Right hindlimb (tissue), 1 donor: ENCODE data around the gene SLC17A8.

Experiments used
- DNase-seq: peaks from one replicate; pipeline ENCODE4 v3.0.0-alpha.2; 2018

SLC17A8 gene

GRCh38 chr12:100433701-100434100, 76.8 kb downstream of the SLC17A8 start:
- DNase-seq = no peak

DNA sequence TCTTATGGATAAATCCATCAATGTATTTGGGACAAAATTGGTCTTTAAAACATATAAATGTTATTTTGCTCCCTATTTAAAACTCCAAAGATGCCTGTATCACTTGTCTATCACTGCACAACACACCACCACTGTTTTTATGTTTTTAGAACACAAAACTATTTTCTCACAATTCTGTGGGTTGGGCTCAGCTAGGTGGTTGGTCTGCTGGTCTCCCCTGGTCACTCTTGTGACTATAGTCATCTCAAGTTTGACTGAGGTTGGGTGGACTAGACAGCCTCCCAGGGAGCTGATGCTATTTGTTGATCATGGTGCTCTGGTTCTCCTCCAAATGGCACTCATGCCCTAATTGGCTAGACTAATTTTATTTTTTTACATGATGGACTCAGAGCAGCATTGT, 77.3 kb downstream of the SLC17A8 start:
- no peak for DNase-seq

- DNase-seq = no peak
These were observed 79.1 kb downstream of the SLC17A8 start for GRCh38 chr12:100435957-100436356.

- no peak for DNase-seq
These were observed 80.4 kb downstream of the SLC17A8 start for GRCh38 chr12:100437038-100437841.

GRCh38 chr12:100439797-100440196, 82.9 kb downstream of the SLC17A8 start:
- no peak for DNase-seq

GRCh38 chr12:100442403-100442802, 85.5 kb downstream of the SLC17A8 start:
- no peak for DNase-seq

GRCh38 chr12:100443434-100443833, 86.6 kb downstream of the SLC17A8 start:
- DNase-seq = no peak

DNA sequence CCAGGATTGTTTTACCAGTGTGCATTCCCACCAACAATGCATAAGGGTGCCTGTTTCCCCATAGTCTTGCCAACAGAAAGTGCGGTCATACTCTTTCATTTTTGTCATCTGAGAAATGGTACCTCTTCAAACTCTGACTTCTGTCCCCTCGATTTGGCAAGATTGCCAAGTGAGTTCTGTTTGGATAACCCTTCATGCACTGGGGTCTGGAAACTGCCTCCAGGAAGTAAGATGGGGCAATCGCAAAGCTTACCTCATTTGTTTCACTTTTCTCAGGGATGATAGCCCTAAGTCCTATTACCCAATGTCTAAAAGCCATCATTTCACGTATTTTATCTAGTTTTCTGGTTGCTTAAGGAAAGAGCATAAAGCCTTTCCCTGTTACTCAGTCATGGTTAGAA, 88.2 kb downstream of the SLC17A8 start:
- no peak for DNase-seq

DNA sequence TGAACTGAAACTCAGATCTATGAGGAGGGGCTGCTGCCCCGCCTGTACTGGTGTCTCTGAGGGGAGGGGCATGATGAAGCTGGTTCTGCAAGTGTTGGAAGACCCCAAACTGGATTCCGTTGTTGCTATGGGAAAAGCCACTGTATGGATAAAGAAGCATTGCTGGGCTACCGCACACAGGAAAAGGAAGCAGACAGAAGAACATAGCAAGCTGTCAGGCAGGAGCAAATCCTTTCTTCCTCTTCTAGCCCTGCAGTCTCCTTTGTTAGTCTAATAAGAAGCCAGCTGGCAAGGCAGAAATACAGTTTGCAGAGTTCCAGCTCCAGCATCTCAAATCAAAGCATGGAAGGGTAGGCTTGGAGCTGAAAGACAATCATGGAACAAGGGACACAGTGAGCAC, 90.5 kb downstream of the SLC17A8 start:
- no peak for DNase-seq

DNA sequence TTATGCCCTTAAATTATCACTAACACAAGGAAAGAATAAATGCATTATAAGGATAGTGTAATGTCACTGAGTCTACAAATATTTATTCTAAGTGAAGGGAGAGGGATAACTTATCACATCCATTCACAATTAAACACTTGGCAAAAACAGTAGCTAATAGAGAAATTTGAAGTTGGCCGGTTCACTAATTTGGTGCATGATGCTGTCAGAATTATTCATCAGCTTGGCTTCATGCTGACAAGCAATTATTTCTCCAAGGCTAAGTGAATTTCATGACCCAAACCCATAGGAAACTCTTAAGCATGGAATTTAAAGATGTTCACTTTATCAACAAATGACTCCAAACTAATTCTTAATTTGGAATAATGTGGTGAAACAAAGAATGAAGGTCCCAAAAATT, 91.8 kb downstream of the SLC17A8 start:
- DNase-seq = no peak

- no peak for DNase-seq
These were observed 93.9 kb downstream of the SLC17A8 start for GRCh38 chr12:100450735-100451134.

GRCh38 chr12:100453951-100454350, 97.1 kb downstream of the SLC17A8 start:
- peak; percentile 21 for DNase-seq

- no peak for DNase-seq
These were observed 99.0 kb downstream of the SLC17A8 start for GRCh38 chr12:100455896-100456295.

DNA sequence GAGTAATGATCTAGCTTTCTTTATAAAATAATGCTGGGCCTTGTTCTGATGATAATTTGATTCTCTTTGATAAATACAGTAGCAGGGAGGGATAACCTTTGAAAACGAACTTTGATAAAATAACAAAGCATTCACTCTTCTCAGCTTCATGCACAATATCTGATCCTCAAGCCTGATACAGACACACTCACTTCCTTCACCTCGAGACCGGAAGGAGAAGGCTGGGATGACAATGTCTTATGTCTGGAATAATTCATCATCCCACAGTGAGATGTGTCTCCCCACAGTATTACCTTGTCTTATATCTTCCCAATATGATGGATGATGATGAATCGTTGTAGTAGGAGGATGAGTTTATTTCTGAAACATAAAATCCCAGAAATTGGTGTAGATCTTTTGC, 101.3 kb downstream of the SLC17A8 start:
- no peak for DNase-seq

GRCh38 chr12:100460702-100461101, 103.8 kb downstream of the SLC17A8 start:
- no peak for DNase-seq

DNA sequence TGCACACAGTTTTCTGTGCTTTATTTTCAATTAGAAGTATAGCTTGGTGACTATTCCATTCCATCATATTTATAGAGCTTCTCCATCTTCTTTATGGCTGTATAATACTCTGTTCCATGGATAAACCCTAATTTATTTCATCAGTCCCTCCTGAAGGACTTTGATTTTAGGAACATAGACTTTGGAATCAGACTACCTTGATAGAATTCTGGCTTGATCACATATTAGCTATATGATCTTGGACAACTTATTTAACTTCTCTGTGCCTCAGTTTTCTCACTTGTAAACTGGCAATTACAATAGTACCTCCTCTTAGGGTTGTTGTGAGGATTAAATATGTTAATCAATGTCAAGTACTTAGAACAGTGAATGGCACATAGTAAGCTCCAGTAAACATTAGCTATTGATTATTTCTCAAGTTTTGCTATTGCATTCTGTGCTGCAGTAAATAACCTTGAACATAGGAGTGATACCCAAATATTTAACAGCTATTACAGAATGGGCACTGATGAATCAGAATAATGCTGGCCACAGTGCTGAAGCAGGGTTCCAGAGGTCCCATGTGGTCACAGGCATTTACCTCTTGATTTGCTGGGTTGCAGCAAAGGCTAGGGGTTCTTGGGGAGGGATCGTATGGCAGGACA, 104.6 kb downstream of the SLC17A8 start:
- DNase-seq = no peak

- no peak for DNase-seq
These were observed 106.8 kb downstream of the SLC17A8 start for GRCh38 chr12:100463661-100464060.

DNA sequence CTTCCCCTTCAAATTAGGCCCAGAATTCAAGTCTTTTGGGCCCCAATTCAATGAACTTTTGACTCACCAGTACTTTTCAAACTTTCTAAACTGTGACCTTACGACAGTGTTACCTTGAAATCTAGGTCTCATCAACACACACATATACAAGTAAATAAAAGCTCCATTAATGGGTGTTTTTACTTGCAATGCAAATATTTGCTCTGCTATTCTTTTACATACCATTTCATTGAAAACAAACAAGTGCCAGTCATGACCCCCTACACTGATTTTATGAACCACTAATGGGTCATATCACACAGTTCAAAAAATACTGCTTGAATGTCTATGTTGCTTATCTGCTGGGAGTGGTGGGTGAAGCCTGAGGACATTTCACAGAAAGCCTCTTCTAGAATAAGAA, 107.7 kb downstream of the SLC17A8 start:
- no peak for DNase-seq

DNA sequence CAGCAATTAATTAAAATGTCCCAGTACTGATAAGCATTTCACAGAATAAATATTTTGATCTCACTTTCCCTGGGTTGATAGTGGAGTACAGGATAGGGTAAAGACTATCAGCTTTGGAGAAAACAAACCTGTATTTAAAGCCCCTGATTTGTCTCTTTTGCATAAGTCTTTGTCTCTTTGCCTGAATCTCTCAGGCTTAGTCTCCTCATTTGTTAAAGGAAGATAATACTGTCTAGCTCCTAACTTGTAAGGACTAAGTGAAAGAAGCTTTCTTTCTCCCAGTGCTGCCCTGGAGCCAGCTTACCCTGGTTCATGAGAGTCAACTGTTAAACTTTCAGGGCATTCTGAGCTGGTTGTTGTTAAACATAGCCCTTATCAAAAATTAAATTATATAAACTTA, 111.3 kb downstream of the SLC17A8 start:
- no peak for DNase-seq
